ENCODE results near the gene RHOBTB1.

Gene RHOBTB1

GRCh38 chr10:60958892-60959601, 15.1 kb upstream of the RHOBTB1 start:
- no peak overlapping the region for H3K27ac ChIP-seq
- TF ChIP-seq ZFX (IDR thresholded peaks at IDR 0.05; ENCODE audit: borderline replicate concordance) (no peak), CTCF (IDR thresholded peaks at IDR 0.05) (no peak)

- no peak overlapping the region for H3K27ac ChIP-seq
- no peak for TF ChIP-seq ZFX (IDR thresholded peaks at IDR 0.05; ENCODE audit: borderline replicate concordance)
- no peak for TF ChIP-seq CTCF (IDR thresholded peaks at IDR 0.05)
Observed at GRCh38 chr10:60957667-60958221, 13.8 kb upstream of the RHOBTB1 start.

- peak overlapping the region; percentile 45 for H3K27ac ChIP-seq
- TF ChIP-seq CTCF (IDR thresholded peaks at IDR 0.05) (no peak), ZFX (IDR thresholded peaks at IDR 0.05; ENCODE audit: borderline replicate concordance) (no peak)
Observed at GRCh38 chr10:60955957-60956425, 12.0 kb upstream of the RHOBTB1 start.

GRCh38 chr10:60955316-60955715, 11.3 kb upstream of the RHOBTB1 start:
- TF ChIP-seq ZFX (IDR thresholded peaks at IDR 0.05; ENCODE audit: borderline replicate concordance) (no peak), CTCF (IDR thresholded peaks at IDR 0.05) (no peak)
- H3K27ac ChIP-seq, result peak overlapping the region; percentile 45

GRCh38 chr10:60954035-60954434, 10.1 kb upstream of the RHOBTB1 start:
- no peak overlapping the region for H3K27ac ChIP-seq

GRCh38 chr10:60953420-60953819, 9.4 kb upstream of the RHOBTB1 start:
- TF ChIP-seq CTCF (IDR thresholded peaks at IDR 0.05) (no peak), ZFX (IDR thresholded peaks at IDR 0.05; ENCODE audit: borderline replicate concordance) (no peak)
- H3K27ac ChIP-seq, result no peak overlapping the region

More at GRCh38 chr10:60954035-60954434, 10.1 kb upstream of the RHOBTB1 start:
- TF ChIP-seq ZFX (IDR thresholded peaks at IDR 0.05; ENCODE audit: borderline replicate concordance), result no peak
- TF ChIP-seq CTCF (IDR thresholded peaks at IDR 0.05), result no peak

- no peak for TF ChIP-seq CTCF (IDR thresholded peaks at IDR 0.05)
- no peak for TF ChIP-seq ZFX (IDR thresholded peaks at IDR 0.05; ENCODE audit: borderline replicate concordance)
- no peak overlapping the region for H3K27ac ChIP-seq
Observed at GRCh38 chr10:60952846-60953220, 8.8 kb upstream of the RHOBTB1 start.

All from 22Rv1 (cell line).